H9 (cell line): ENCODE results near the gene ZNF202. TPM values are rescaled to one million over a fixed set of nuclear protein-coding genes. Genes with fewer than 3 reads are reported as not detected.

Source experiments
- DNase-seq: peaks from one replicate; pipeline ENCODE4 v3.0.0-alpha.2; 2017
- H2AFZ ChIP-seq: one replicate; pipeline ENCODE4 v1.6.1; 2013; ENCODE audit warnings: mild to moderate bottlenecking, low read length, control low read depth, moderate library complexity
- H2AK5ac ChIP-seq: 2 replicates; pipeline ENCODE4 v1.6.1; 2013; ENCODE audit warnings: low read length, control low read depth, mixed read lengths; ENCODE audit not compliant: insufficient read length
- H2BK120ac ChIP-seq: one replicate; pipeline ENCODE4 v1.6.1; 2013; ENCODE audit warnings: low read depth, mild to moderate bottlenecking, low read length, control low read depth, inconsistent platforms; ENCODE audit not compliant: poor library complexity, severe bottlenecking
- H2BK12ac ChIP-seq: 2 replicates; pipeline ENCODE4 v1.6.1; 2013; ENCODE audit warnings: low read length, control low read depth, mixed read lengths, low read depth; ENCODE audit not compliant: insufficient read length
- H2BK15ac ChIP-seq: 2 replicates; pipeline ENCODE4 v1.6.1; 2013; ENCODE audit warnings: low read depth, low read length, control low read depth
- H2BK20ac ChIP-seq: one replicate; pipeline ENCODE4 v1.6.1; 2013; ENCODE audit warnings: low read depth, mild to moderate bottlenecking, low read length, control low read depth, inconsistent platforms; ENCODE audit not compliant: poor library complexity, severe bottlenecking
- H2BK5ac ChIP-seq: 2 replicates; pipeline ENCODE4 v1.6.1; 2013; ENCODE audit warnings: low read length, control low read depth, mixed read lengths; ENCODE audit not compliant: insufficient read length
- H3K14ac ChIP-seq: 2 replicates; pipeline ENCODE4 v1.6.1; 2013; ENCODE audit warnings: low read length, control low read depth; ENCODE audit not compliant: insufficient read depth
- H3K18ac ChIP-seq: 2 replicates; pipeline ENCODE4 v1.6.1; 2013; ENCODE audit warnings: low read depth, mild to moderate bottlenecking, mixed read lengths, low read length, control low read depth; ENCODE audit not compliant: insufficient read length
- H3K23ac ChIP-seq: 2 replicates; pipeline ENCODE4 v1.6.1; 2013; ENCODE audit warnings: low read length, control low read depth, mixed read lengths, low read depth; ENCODE audit not compliant: insufficient read length
- H3K23me2 ChIP-seq: 2 replicates; pipeline ENCODE4 v1.6.1; 2013; ENCODE audit warnings: low read depth, mild to moderate bottlenecking, mixed read lengths, low read length, control low read depth; ENCODE audit not compliant: insufficient read length, poor library complexity, severe bottlenecking
- H3K27ac ChIP-seq: 2 replicates; pipeline ENCODE4 v1.5.1; 2013; ENCODE audit warnings: low read length, control low read depth, mixed read lengths, low read depth; ENCODE audit not compliant: insufficient read length
- H3K27me3 ChIP-seq: 2 replicates; pipeline ENCODE4 v1.6.1; 2013; ENCODE audit warnings: low read length, control low read depth, inconsistent platforms; ENCODE audit not compliant: insufficient read depth
- H3K4ac ChIP-seq: 2 replicates; pipeline ENCODE4 v1.6.1; 2013; ENCODE audit warnings: low read depth, mild to moderate bottlenecking, control low read depth, inconsistent platforms, low read length, moderate library complexity
- H3K4me1 ChIP-seq: 2 replicates; pipeline ENCODE4 v1.6.1; 2013; ENCODE audit warnings: low read length, control low read depth, inconsistent platforms; ENCODE audit not compliant: insufficient read depth
- H3K4me2 ChIP-seq: 2 replicates; pipeline ENCODE4 v1.6.1; 2013; ENCODE audit warnings: low read length, control low read depth, mixed read lengths; ENCODE audit not compliant: insufficient read length, insufficient read depth
- H3K56ac ChIP-seq: 2 replicates; pipeline ENCODE4 v1.6.1; 2013; ENCODE audit warnings: low read depth, mild to moderate bottlenecking, mixed read lengths, low read length, control low read depth; ENCODE audit not compliant: insufficient read length
- H3K79me1 ChIP-seq: 2 replicates; pipeline ENCODE4 v1.6.1; 2013; ENCODE audit warnings: low read depth, mild to moderate bottlenecking, moderate library complexity, low read length, control low read depth, inconsistent platforms; ENCODE audit not compliant: insufficient read depth, poor library complexity, severe bottlenecking
- H3K79me2 ChIP-seq: 2 replicates; pipeline ENCODE4 v1.6.1; 2013; ENCODE audit warnings: low read length, control low read depth, inconsistent platforms; ENCODE audit not compliant: insufficient read depth
- H3K9ac ChIP-seq: 2 replicates; pipeline ENCODE4 v1.6.1; 2013; ENCODE audit warnings: low read length, control low read depth, mixed read lengths; ENCODE audit not compliant: insufficient read length; ENCODE audit errors: extremely low read depth
- H3K9me3 ChIP-seq: one replicate; pipeline ENCODE4 v1.6.1; 2013; ENCODE audit warnings: low read depth, low read length, inconsistent platforms; ENCODE audit not compliant: control insufficient read depth
- H3T11ph ChIP-seq: one replicate; pipeline ENCODE4 v1.6.1; 2013; ENCODE audit warnings: mild to moderate bottlenecking, low read length, control low read depth, inconsistent platforms
- H4K20me1 ChIP-seq: one replicate; pipeline ENCODE4 v1.6.1; 2013; ENCODE audit not compliant: control insufficient read depth, insufficient read length, insufficient read depth
- H4K5ac ChIP-seq: 2 replicates; pipeline ENCODE4 v1.6.1; 2013; ENCODE audit warnings: low read depth, mild to moderate bottlenecking, mixed read lengths, low read length, control low read depth; ENCODE audit not compliant: insufficient read length
- H4K8ac ChIP-seq: replicated peaks from 2 replicates; pipeline ENCODE4 v1.6.1; 2013; ENCODE audit warnings: low read length, control low read depth, mixed read lengths, low read depth; ENCODE audit not compliant: insufficient read length
- H4K91ac ChIP-seq: 2 replicates; pipeline ENCODE4 v1.6.1; 2013; ENCODE audit warnings: low read depth, mild to moderate bottlenecking, moderate library complexity, mixed read lengths, low read length, control low read depth; ENCODE audit not compliant: insufficient read length
- H3K27ac Mint-ChIP-seq, 3 experiments: 2 replicates in 2 of 3; 3 replicates in 1 of 3; pipeline ENCODE4 v1.8.0; 2020 to 2021; ENCODE audit warnings: mixed read lengths in 3 of 3, mild to moderate bottlenecking in 1 of 3, moderate library complexity in 1 of 3
- H3K27me3 Mint-ChIP-seq: 2 replicates; pipeline ENCODE4 v1.8.0; 2021; ENCODE audit warnings: low read depth, mild to moderate bottlenecking, moderate library complexity, mixed read lengths
- H3K36me3 Mint-ChIP-seq, 3 experiments: 2 replicates in 2 of 3; 3 replicates in 1 of 3; pipeline ENCODE4 v1.8.0; 2020 to 2021; ENCODE audit warnings: low read depth in 3 of 3, mixed read lengths in 3 of 3; ENCODE audit not compliant: insufficient read depth in 1 of 3
- H3K4me1 Mint-ChIP-seq, 2 experiments: 2 replicates each; pipeline ENCODE4 v1.8.0; 2020; ENCODE audit warnings: mixed read lengths in 2 of 2
- H3K4me3 Mint-ChIP-seq, 2 experiments: 2 replicates in 1 of 2; 3 replicates in 1 of 2; pipeline ENCODE4 v1.8.0; 2020 to 2021; ENCODE audit warnings: mild to moderate bottlenecking in 2 of 2, mixed read lengths in 2 of 2, moderate library complexity in 1 of 2
- H3K9me3 Mint-ChIP-seq, 2 experiments: 2 replicates in 1 of 2; 3 replicates in 1 of 2; pipeline ENCODE4 v1.8.0; 2020; ENCODE audit warnings: mild to moderate bottlenecking in 2 of 2, mixed read lengths in 2 of 2, moderate library complexity in 1 of 2
- CTCF ChIP-seq: fragments of 200-600 bp; sonication (generic); conservative IDR thresholded peaks from 3 replicates; pipeline ENCODE4 v1.8.0; 2021; ENCODE audit warnings: antibody characterized with exemption, mild to moderate bottlenecking
- WGBS: extraction: QIAGEN DNeasy Blood & Tissue Kit; methylation state at CpG from one replicate; pipeline ENCODE4 v1.1.7; 2013; ENCODE audit warnings: missing lambda C conversion rate, low lambda C conversion rate, mixed read lengths; ENCODE audit not compliant: insufficient read length; ENCODE audit errors: extremely low coverage; 5-methylcytosine and 5-hydroxymethylcytosine counted together
- total RNA-seq: library from RNA; stranded (reverse); gene quantifications from 2 replicates; pipeline ENCODE4 v1.2.1, GENCODE V29; 2021

The ZNF202 gene
- total RNA-seq, 1 experiment from 2014 or later = 49.2 TPM

- no peak overlapping the region for H3K27ac ChIP-seq
- no peak overlapping the region for H2BK15ac ChIP-seq
- H2BK20ac ChIP-seq = no peak overlapping the region
- H3K79me2 ChIP-seq = peaks cover 44% of the 10 kb centered on the region; the same call in 1 of the 2 replicates
- H3K4ac ChIP-seq = no peak overlapping the region
- H4K91ac ChIP-seq = no peak overlapping the region
- H3K79me1 ChIP-seq = peaks cover 2% of the 10 kb centered on the region
- peaks cover 19% of the 10 kb centered on the region for H3K9me3 ChIP-seq
- H2BK120ac ChIP-seq = no peak overlapping the region
- Mint-ChIP-seq H3K9me3 (peaks cover 24 to 29% of the 10 kb centered on the region in 2 experiments), H3K27me3 (no peaks in the 10 kb centered on the region), H3K4me3 (no peak overlapping the region), H3K4me1 (peaks cover 12 to 26% of the 10 kb centered on the region in 2 experiments), H3K27ac (no peak overlapping the region), H3K36me3 (peaks cover 0 to 63% (median 41%) of the 10 kb centered on the region in 3 experiments)
- 0 out of 2 replicates have a peak, but pooled peaks cover 3% of the 10 kb centered on the region for H3K4me1 ChIP-seq
- H4K5ac ChIP-seq = no peak overlapping the region
- no peak overlapping the region for H3K14ac ChIP-seq
- H2AFZ ChIP-seq = no peak overlapping the region
- no peak overlapping the region for H2BK5ac ChIP-seq
- H3K23me2 ChIP-seq = peaks cover 6% of the 10 kb centered on the region
- no peak for DNase-seq
- no peak overlapping the region for H2BK12ac ChIP-seq
- H2AK5ac ChIP-seq = no peak overlapping the region
- no CpG with 5 or more reads among the region's 3 CpGs for WGBS
- no peak overlapping the region for H3K4me2 ChIP-seq
- H4K8ac ChIP-seq = no peak overlapping the region
- no peak overlapping the region for H3T11ph ChIP-seq
- no peaks in the 10 kb centered on the region for H4K20me1 ChIP-seq
- TF ChIP-seq CTCF = no peak
- no peaks in the 10 kb centered on the region for H3K27me3 ChIP-seq
- no peak overlapping the region for H3K56ac ChIP-seq
- H3K9ac ChIP-seq = no peak overlapping the region
- no peak overlapping the region for H3K23ac ChIP-seq
- no peak overlapping the region for H3K18ac ChIP-seq
Observed at GRCh38 chr11:123736769-123737168, 4.7 kb downstream of the ZNF202 start.
